ENCODE measurements around the gene NKAPL.

DNA sequence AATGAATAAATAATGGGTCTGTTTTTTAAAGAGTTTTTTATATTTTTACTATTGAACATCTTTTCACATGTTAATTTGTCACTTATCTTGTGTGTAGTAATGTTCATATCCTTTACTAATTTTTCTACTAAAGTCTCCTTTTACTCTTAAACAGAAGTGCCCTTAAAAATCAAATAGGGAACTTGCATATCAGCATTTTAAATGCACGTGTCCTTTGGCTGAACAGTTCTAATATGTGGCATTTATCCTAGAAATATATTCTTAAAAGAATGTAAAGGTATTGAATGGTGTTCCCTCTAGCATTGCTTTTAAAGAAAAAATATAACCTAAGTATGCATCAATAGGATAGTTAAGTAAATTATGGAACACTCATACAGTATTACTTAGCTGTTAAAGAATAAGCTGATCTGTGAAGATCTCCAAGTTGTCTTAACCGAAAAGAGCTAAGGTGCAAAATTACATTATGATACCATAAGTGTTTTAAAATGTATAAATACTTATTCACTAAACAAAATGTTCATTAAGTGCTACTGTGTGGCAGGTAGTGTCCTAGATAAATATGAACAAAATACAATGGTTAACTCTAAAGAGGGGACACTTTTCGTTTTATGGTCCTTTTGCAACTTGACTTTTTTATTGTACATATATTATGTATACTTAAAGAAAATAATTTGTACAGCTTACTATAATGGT lies 21.6 kb downstream of the NKAPL start:
- TF ChIP-seq CTCF (conservative IDR thresholded peaks at IDR 0.05; ENCODE audit: low read depth, low read length) (no peak), EZH2 (IDR thresholded peaks at IDR 0.05; ENCODE audit: low read length, unreplicated experiment) (no peak)

Data from PC-3 (cell line).